Adrenal gland (tissue), 5 donors: ENCODE results near the gene SORBS2.

Experiments used
- POLR2A ChIP-seq, 2 donors: fragments of 450-650 bp; IDR thresholded peaks; one replicate each; pipeline ENCODE4 v1.6.1; 2017; ENCODE audit warnings: antibody characterized with exemption in 2 of 2, mild to moderate bottlenecking in 2 of 2, moderate library complexity in 1 of 2
- TF ChIP-seq, protein P1 (sequence below), 6 experiments: fragments of 450-650 bp in 4 of 6; fragments of 200-600 bp in 2 of 6; sonication (generic) in 1 of 6; IDR thresholded peaks; 1 replicate in 5 of 6; 2 replicates in 1 of 6; pipeline versions ENCODE4 v1.5.1 to v1.8.0; 2016 to 2021; ENCODE audit warnings: antibody characterized with exemption in 6 of 6, mild to moderate bottlenecking in 2 of 6, moderate library complexity in 1 of 6
- donor health status: DM: no; HTN: no; CAD: no.

DNA sequence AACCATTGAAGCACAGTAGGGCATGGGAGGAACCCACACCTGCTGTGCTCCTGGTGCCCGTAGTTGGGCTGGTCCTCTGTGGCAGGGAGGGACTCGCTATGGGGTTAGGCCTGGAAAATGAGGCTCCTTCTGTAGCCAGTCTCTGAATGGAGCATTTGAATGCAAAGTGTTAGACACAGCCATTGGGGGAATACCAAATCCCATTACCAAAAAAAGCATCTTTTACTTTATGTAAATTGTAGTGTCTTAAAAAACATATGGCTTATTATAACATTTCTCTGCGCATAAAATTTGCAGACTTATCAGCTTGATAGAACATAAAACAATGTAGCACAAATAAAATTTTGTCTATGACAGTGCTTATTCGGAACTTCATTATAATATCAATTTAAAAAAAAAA, 147.5 kb downstream of the SORBS2 start:
- TF ChIP-seq, protein P1, sequence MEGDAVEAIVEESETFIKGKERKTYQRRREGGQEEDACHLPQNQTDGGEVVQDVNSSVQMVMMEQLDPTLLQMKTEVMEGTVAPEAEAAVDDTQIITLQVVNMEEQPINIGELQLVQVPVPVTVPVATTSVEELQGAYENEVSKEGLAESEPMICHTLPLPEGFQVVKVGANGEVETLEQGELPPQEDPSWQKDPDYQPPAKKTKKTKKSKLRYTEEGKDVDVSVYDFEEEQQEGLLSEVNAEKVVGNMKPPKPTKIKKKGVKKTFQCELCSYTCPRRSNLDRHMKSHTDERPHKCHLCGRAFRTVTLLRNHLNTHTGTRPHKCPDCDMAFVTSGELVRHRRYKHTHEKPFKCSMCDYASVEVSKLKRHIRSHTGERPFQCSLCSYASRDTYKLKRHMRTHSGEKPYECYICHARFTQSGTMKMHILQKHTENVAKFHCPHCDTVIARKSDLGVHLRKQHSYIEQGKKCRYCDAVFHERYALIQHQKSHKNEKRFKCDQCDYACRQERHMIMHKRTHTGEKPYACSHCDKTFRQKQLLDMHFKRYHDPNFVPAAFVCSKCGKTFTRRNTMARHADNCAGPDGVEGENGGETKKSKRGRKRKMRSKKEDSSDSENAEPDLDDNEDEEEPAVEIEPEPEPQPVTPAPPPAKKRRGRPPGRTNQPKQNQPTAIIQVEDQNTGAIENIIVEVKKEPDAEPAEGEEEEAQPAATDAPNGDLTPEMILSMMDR (IDR thresholded peaks at IDR 0.05), result no peak
- TF ChIP-seq POLR2A (IDR thresholded peaks at IDR 0.05), result no peak
